GM18519 (cell line): ENCODE measurements around the gene AMBRA1.

ENCODE experiments used
- ATAC-seq: cut with Tn5 transposase; IDR thresholded peaks from one replicate; pipeline ENCODE4 v1.9.1; 2021; ENCODE audit warnings: mild to moderate bottlenecking, moderate library complexity; ENCODE audit not compliant: unreplicated experiment, low FRiP score

The AMBRA1 gene, protein sequence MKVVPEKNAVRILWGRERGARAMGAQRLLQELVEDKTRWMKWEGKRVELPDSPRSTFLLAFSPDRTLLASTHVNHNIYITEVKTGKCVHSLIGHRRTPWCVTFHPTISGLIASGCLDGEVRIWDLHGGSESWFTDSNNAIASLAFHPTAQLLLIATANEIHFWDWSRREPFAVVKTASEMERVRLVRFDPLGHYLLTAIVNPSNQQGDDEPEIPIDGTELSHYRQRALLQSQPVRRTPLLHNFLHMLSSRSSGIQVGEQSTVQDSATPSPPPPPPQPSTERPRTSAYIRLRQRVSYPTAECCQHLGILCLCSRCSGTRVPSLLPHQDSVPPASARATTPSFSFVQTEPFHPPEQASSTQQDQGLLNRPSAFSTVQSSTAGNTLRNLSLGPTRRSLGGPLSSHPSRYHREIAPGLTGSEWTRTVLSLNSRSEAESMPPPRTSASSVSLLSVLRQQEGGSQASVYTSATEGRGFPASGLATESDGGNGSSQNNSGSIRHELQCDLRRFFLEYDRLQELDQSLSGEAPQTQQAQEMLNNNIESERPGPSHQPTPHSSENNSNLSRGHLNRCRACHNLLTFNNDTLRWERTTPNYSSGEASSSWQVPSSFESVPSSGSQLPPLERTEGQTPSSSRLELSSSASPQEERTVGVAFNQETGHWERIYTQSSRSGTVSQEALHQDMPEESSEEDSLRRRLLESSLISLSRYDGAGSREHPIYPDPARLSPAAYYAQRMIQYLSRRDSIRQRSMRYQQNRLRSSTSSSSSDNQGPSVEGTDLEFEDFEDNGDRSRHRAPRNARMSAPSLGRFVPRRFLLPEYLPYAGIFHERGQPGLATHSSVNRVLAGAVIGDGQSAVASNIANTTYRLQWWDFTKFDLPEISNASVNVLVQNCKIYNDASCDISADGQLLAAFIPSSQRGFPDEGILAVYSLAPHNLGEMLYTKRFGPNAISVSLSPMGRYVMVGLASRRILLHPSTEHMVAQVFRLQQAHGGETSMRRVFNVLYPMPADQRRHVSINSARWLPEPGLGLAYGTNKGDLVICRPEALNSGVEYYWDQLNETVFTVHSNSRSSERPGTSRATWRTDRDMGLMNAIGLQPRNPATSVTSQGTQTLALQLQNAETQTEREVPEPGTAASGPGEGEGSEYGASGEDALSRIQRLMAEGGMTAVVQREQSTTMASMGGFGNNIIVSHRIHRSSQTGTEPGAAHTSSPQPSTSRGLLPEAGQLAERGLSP (N-terminal part only)

DNA sequence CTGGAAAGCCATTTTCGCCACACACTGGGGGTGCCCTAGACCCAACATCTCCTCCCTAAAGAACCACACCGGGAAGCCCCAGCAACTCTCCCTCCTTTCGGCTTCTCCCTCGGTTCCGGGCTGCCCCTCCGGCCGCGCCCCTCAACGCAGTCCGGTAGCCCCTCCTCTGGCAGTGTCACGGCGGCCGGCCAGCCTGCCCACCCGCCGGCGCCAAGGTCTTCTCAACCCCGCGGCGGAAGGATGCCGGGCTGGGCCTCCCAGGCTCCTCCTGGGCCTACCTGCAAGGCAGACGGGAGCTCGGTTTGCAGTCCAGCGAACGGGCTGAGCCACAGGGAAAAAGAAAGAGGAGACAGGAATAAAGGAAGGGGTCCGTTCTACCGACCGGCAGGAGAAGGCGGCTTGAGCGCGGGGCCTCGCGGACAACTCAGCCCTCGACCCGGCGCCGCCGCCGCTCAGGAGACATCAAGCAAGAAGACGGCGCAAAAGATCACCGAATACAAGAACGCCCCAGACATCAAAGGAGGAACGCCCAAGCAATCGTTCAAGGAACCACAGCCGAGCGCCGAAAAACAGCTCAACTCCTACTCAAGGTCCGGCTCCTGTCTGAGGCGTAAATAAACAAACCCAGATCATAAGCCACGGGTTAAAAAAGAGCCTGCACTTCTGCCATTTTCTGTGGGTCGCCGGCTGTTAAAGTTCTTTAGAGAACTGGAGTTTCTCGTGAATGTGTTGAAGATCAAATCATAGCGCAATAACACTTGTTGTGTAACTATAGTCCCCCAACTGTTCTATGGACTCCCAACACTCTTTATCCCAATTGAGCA lies at the start of gene AMBRA1:
Gene AMBRA1, minus strand, starts transcription at position 474 of the 824 bp plus-strand sequence. CDS start 45,643 bp downstream, outside the sequence.
- ATAC-seq = peak; percentile 53

DNA sequence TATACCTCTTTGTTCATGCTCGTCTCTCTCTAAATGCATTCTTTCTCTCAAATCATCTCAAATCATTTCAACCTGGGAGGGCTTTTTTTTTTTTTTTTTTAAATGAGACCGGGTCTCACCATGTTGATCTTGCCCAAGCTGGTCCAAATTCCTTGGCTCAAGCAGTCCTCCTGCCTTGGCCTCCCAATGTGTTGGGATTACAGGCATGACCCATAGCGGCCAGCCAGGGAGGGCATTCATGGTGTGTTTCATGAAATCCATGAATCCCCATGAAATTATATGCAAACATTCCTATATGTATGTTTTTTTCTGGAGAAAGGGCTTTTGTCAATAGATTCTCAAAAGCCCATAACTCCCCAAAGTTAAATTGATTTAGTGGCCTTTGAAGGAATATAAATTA lies 49.7 kb upstream of the AMBRA1 start:
- ATAC-seq = no peak

DNA sequence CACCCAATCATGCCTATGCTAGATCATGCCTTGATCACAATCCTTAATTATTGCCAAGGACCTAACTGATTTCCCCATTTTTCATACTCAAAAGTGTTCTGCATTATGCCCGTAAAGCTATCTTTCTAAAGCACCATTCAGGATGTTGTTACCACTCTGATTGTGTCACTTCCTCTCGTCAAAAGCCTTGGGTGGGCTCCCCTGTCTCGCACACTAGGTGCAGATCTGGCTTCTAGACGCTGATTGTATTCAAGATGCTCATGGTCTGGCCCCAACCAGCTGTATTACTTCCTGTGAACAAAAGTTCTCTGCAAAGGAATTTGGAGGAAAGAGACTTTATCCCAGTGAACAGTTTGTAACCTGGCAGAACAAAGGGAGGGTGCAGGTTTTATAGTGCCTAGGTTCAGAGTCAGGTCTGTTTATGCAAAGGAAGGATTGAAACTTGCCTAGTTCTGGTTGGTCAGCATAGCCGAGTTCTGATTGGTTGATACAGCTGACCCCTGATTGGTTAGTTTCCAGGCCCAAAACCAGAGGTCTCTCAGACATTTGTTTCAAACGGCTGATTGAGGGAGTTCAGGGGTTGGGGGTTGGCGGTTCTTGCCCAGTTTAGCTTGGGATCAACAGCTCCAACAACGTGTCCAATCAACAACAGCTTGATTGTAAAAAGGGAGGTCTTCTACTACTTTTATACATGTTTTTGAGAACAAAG lies 49.0 kb upstream of the AMBRA1 start:
- ATAC-seq = no peak

DNA sequence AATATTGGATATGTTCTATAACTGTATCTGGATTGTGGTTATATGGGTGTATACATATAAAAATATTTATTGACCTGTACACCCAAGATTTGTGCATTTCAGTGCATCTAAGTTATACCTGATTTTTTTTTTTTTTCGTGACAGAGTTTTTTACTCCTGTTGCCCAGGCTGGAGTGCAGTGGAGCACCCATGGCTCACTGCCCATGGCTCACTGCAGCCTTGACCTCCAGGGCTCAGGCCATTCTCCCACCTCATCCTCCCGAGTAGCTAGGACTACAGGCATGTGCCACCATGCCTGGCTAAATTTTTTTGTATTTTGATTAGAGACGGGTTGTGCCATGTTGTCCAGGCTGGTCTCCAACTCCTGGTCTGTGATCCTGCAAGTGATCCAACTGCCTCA lies 47.8 kb upstream of the AMBRA1 start:
- no peak for ATAC-seq

DNA sequence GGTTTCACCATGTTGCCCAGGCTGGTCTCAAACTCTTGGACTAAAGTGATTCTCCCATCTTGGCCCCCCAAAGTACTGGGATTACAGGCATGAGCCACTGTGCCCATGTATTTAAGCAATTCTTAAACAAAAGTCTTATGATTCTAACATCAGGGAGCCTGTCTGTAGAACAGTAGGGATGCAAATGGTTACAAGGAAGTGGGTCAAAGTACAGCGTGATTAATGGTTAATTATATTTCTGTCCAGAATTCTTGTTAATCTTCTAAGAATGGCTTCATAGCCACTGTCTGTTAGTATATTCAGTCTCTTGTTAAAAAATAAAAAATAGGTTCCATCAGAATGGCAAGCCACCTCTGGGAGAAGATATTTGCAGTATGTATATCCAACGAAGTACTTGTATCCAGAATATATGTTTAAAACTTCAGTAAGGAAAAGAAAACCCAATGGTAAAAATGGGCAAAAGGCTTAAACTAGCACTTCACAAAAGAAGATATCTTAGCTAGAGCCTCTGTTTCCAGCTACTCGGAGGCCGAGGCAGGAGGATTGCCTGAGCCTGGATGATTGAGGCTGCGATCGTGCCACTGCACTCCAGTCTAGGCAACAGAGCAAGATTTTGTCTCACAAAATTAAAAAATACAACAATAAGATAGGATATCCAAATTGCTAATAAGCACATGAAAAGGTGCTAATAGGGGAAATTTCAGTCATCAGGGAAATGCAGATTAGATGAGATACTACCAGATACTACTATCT lies 46.4 kb upstream of the AMBRA1 start:
- no peak for ATAC-seq

DNA sequence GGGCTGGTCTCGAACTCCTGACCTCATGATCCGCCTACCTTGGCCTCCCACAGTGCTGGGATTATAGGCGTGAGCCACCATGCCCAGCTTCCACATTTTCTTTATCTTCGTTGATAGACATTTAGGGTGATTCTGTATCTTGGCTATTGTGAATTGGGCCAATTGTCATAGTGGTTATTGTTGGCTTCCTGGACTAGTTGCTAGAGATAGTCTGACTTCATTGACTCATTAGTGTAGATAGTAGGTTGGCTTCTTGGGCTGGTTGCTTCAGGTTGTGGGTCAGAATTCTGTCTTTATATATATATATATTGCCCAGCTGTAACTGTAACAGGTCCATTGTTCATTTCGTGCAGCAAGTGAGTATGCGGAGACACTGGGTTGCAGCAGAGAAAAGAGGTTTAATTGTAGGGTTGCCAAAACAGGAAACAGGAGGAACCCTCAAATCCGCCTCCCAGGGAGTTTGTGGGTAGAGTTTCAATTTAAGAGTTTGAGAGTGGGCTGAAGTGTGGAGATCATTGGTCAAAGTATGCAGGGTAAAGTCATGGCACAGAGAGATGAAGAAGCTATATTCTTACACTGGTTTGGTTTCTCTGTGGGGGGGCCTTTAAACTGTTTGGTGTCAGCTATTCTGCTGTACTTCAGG lies 45.5 kb upstream of the AMBRA1 start:
- no peak for ATAC-seq

DNA sequence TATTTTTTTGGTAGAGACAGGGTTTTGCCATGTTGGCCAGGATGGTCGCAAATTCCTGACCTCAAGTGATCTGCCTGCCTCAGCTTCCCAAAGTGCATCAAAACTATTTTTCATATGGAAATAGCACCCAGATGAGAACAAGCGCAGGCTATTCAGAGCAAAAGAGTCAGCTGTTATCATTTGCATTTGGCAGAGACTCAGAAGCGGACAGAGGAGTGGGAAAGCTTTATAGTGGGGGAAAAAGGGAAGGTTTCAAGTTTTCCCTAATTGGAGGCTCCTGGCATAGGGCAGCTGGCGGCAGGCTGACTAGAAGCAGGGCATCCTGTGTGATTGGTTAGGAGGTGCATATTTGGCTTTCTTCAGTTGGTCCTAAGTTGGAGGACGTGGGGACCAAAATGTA lies 43.7 kb upstream of the AMBRA1 start:
- no peak for ATAC-seq

DNA sequence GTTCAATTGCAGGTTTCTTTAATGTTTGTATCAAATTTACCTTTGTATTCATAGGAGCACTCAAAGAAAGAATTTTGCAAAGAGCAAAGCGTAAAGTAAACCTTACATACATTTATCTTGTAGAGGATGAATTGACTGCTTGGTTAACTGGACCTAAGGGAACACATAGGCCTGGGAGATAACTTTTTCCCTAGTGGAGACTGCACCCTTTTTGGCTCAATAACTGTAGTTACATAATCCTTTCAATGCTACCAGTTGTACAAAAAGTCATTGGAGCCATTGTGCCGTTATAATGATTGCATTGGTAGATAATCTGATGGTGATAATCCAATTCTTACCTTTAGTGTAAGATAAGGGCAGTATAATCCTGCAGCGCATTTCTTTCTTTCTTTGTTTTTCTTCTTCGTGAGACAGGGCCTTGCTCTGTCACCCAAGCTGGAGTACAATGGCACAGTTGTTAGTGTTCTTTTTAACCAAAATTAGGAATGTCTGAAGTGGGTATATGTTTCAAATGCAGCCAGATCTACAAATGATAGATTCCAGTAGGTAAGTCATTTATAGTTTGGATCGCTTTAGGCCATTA lies 41.8 kb upstream of the AMBRA1 start:
- no peak for ATAC-seq

DNA sequence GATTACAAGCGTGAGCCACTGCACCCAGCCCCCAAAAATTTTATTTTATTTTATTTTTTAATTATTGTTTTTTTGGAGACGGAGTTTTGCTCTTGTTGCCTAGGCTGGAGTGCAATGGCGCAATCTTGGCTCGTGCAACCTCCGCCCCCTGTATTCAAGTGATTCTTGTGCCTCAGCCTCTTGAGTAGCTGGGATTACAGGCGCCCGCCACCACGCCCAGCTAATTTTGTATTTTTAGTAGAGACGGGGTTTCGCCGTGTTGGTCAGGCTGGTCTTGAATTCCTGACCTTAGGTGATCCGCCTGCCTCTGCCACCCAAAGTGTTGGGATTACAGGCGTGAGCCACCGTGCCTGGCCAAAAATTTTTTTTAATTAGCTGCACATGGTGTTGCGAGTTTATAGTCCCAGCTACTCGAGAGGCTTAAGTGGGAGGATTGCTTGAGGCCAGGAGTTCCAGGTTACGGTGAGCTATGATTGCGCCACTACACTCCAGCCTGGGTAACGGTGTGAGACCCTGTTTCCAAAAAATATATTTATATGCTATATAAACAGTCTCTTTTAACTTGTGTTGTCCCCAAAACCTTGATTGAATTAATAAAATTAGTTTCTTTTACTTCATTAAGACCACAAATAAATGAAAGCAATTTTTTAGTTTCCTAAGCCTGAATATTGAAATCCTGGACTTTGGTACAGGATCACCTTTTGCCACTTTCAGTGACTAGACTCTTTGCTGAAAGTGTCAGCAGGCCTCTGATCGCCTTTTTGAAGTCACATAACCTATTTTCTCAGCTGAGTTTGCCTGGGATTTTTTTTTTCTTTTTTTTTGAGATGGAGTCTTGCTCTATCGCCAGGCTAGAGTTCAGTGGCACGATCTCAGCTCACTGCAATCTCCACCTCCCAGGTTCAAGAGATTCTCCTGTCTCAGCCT lies 39.7 kb upstream of the AMBRA1 start:
- no peak for ATAC-seq

DNA sequence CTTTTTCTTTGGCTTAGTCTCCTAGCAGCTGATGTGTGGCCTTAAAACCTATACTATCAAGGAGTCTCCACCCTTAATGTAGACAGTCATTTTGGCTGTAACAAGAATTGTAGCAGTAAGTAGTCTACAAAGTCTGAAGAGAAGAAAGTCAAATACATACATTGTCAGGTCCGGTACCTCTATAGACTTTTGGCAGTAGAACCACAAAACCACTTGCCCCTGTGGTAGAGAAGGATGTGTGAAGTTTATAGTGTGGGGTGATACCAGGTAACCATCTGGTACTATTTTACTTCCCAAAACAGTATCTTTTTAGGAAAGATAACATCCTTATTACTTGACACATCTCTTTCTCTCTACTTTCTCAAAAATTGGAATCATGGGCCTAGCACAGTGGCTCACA lies 38.7 kb upstream of the AMBRA1 start:
- ATAC-seq = no peak

DNA sequence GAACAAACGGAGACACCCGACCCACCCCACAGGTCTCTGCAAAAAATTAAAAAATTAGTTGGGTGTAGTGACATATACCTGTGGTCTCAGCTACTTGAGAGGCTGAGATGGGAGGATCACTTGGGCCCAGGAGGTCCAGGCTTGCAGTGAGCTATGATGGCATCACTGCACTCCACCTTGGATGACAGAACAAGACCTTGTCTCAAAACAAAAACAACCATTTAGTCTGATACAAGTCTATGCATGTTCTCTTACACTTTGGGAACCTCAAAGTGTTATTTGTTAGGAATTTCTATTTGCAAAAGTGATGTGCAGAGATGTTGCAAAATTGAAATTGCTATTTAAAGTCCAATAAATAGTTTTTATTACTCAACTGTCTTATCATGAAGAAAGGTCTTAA lies 37.9 kb upstream of the AMBRA1 start:
- no peak for ATAC-seq

DNA sequence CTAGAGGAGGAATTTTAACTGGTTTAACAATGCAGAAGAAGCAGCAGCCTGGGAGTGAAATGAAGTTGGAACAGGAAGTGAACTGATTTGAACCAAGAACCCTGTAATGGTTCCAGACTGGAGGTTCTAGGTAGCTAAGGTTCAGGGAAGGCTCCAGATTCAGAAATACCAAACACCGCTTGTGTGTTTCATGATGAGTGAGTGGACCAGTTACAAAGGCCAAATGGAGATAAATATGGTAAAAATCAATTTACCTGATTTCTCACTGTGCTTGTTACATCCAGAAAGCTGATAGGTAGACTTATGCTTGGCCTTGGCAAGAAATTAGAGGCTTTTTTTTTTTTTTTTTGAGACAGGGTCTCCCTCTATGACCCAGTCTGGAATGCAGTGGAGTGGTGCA lies 36.4 kb upstream of the AMBRA1 start:
- ATAC-seq = no peak

DNA sequence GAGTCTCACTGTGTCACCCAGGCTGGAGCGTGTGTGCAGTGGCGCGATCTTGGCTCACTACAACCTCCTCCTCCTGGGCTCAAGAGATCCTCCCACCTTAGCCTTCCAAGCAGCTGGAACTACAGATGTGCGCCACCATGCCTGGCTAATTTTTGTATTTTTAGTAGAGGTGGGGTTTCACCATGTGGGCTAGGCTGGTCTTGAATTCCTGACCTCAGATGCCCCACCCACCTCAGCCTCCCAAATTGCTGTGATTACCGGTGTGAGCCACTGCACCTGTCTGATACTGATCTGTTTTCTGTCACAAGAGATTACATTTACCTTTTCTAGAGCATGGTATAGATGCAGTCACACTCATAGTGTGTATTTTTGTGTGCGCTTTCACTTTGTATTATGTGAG lies 35.1 kb upstream of the AMBRA1 start:
- no peak for ATAC-seq

DNA sequence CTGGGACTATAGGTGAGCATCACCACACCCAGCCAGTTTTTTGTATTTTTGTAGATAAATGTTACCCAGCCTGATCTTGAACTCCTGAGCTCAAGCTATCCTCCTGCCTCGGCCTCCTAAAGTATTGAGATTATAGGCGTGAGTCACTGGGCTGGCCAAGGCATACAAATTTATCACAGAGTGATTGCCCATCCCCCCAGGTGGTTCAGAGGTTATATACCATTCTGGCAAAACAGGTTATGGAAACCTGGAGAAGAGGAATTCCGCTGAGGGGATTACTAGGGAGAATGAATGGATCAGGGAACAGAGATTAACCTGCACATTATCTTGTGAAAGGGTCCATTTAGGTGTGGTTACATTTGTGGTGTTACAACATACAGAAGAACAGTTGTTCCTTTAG lies 31.6 kb upstream of the AMBRA1 start:
- no peak for ATAC-seq

DNA sequence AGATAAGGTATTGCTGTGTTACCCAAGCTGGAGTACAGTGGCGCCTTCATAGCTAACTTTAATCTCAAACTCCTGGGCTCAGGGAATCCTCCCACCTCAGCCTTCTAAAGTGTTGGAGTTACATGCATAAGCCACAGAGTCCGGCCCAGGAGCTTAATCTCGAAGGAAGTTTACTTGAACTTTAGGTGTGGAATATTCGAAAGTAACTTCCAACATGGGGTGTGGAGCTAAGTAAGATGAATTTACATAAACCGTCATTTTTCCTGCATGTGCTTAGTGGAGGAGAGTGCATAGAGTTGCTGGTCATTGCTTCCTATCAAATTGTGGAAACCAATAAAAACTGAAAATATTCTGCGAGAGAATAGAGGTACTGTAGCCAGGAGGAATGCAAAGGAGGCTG lies 25.0 kb upstream of the AMBRA1 start:
- no peak for ATAC-seq

DNA sequence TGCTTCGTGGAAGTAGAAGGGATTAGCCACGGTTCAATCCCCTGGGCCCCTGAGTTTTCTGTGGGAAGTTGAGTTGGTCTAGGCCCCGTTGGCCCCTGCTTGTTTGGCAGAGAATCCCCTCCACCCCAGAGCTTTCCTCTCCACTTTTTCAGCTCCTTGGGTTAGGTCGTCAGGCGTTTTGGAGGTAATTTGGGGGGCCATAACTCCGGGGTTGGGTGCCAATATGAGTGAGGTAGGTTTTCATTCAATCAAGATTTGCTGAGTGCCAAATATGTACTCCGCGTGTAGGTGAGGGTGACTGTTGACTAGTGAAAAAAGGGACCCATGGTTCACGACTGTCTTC lies 24.1 kb upstream of the AMBRA1 start:
- no peak for ATAC-seq
